Hematopoietic multipotent progenitor cell treated with erythropoietin and hydrocortisone succinate and interleukin-3 and kit ligand, for 4 days (in vitro differentiated cells): ENCODE measurements around the gene MAP3K15.

Experiments used
- DNase-seq: peaks from one replicate; pipeline ENCODE4 v3.0.0-alpha.2; 2015

The MAP3K15 gene

GRCh38 chrX:19514791-19515614 is at the start of gene MAP3K15:
MAP3K15 (minus strand) TSS chrX:19515508; CDS start chrX:19515261, 247 bp downstream.
- DNase-seq, result peak; percentile 55

- no peak for DNase-seq
These were observed 49.3 kb upstream of the MAP3K15 start for GRCh38 chrX:19564606-19565005.

DNA sequence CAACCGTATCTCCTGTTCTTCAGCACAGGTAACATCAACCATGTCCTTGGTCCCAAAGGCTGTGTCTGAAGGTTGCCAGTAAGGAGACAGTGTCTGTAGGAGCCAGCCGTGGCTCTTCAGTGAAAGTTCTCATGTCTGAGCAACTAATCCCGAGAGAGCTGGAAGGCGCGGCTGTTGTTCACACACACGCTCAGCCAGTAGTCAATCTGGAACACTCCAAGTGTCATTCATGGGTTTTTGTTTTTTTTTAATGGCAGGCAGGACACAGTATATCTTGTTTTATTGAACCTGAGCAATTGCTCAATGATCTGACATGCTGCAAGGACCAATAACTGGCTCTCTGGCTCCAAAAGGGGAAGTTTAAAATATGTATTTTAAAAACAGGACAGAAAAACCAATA is 48.4 kb upstream of the MAP3K15 start:
- DNase-seq, result peak; percentile 4

GRCh38 chrX:19563327-19563726 is 48.0 kb upstream of the MAP3K15 start:
- DNase-seq, result no peak

- no peak for DNase-seq
These were observed 45.3 kb upstream of the MAP3K15 start for GRCh38 chrX:19560611-19561010.

GRCh38 chrX:19557822-19558221 is 42.5 kb upstream of the MAP3K15 start:
- DNase-seq, result no peak

- no peak for DNase-seq
These were observed 40.9 kb upstream of the MAP3K15 start for GRCh38 chrX:19556202-19556601.

- no peak for DNase-seq
These were observed 40.4 kb upstream of the MAP3K15 start for GRCh38 chrX:19555683-19556082.

DNA sequence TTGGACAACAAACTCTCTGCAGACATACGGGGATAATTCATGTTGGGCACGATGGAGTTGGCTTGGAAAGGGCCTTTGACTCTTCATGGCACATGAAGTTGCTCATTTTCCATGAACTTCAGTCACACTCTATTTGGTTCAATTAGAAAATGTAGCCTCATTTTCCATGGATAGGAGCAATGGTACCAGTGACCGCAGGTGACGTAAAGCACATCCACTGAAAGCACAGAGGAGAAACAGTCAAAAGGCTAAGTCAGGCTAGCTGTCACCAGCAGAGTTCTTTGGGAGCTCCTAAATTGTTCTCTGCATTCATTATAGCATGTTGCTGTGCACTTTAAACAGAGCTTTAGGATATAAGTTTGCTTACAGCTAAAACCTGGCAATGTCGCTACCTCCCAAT is 39.9 kb upstream of the MAP3K15 start:
- no peak for DNase-seq

GRCh38 chrX:19554786-19555185 is 39.5 kb upstream of the MAP3K15 start:
- DNase-seq, result peak; percentile 38

DNA sequence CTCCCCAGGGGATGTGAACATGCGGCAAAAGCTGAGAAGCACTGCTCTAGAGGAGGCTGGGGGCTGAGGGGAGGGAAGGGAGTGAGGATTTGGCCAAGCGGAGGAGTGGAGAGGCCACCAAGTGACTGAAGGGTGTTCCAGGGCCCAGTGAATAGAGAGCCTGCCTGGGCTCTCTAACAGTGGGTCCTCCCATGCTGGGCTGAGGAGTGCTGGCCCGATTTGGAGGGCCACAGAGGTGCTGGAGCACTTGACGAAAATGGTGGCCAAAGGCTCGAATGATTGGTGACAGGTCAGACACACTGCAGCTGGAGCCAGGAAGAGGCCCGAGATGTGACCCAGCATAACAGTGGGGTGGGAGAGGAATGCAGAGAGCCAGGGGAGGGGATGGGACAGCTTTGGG is 37.5 kb upstream of the MAP3K15 start:
- no peak for DNase-seq

GRCh38 chrX:19549838-19550237 is 34.5 kb upstream of the MAP3K15 start:
- no peak for DNase-seq

DNA sequence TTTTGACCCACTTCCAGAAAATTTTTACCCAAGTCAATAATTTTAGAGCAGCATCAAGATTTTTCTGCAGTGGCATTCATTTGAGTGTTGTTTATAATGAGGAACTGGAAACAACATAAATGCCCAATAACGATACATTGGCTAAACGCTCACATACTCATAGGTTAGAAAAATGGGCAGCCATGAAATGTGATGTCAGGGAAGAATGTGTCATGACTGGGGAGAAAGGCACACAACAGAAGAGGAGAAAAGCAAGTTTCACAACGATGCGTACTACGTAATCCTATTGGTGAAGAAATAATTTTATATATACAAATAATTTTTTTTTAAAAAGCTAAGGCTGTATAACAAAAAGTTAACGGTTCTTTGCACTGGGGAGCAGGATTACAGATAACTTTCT is 33.6 kb upstream of the MAP3K15 start:
- DNase-seq, result no peak

DNA sequence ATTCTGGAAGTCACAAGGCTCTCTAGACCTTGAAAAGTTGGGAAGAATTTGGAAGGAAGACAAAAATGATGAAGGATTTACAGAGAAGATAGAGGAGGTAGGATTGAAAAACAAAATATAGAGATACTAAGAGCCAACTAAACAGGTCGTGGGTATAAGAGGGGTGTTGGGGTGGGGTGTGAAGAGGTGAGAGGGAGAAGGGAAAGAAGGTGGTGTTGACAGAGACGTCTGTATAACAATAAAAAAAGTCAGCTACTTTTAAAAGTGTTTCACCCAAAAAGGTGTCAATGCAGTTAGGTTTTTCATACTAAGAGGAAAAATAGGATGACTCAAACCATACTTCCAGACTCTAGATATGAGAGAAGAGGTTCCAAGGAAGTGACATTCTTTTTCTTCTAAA is 33.0 kb upstream of the MAP3K15 start:
- no peak for DNase-seq

DNA sequence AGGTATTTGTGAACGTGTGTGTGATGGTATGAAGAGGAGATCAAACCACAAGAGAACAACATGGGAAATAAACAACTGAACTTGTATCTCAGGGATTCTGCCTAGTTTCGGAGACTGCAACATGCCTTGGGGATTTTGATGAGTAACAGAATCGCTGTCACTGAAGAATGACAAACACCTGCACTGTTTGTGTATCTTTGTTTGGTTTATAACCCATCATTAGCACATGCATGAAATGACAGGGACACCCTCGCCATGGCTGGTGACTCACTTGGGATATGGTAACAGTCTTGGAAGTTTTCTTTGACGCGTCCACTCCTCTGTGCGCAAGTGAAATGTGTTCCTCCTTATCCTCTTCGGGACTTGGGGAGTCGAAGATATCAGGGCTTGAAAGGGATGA is 30.3 kb upstream of the MAP3K15 start:
- DNase-seq, result no peak

GRCh38 chrX:19544693-19545305 is 29.5 kb upstream of the MAP3K15 start:
- DNase-seq, result peak; percentile 67

GRCh38 chrX:19543951-19544381 is 28.7 kb upstream of the MAP3K15 start:
- no peak for DNase-seq

DNA sequence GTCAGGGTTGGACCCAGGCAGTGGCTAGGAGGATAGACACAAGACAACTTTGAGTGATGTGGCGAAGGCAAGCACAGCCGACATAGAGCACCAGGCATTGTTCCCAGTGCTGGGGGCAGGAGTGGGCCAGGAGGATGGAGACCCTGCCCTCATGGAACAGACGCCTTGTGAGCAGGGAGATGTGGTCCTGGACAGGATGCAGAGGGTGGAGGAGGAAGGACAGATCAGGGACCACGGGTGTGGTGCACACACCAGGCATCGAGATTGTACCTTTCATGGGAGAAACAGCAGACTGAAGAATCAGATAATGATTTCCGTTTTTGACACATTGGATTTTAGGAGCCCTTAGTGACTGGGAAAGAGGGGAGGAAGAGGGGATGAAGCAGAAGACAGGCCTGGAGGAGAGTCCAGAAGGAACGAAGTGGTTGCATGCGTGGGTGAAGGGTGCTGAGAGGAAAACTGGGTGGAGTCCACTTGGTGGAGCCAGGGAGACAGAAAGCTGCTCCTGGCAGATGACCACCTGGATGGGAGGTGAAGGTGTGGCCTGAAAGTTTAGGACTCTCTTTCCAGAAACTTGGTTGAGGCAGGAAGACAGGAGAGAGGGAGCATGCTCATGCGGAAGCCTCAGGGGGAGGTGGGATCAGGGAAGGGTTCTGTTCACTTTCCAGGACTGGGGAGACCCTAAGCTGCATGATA is 27.9 kb upstream of the MAP3K15 start:
- no peak for DNase-seq

DNA sequence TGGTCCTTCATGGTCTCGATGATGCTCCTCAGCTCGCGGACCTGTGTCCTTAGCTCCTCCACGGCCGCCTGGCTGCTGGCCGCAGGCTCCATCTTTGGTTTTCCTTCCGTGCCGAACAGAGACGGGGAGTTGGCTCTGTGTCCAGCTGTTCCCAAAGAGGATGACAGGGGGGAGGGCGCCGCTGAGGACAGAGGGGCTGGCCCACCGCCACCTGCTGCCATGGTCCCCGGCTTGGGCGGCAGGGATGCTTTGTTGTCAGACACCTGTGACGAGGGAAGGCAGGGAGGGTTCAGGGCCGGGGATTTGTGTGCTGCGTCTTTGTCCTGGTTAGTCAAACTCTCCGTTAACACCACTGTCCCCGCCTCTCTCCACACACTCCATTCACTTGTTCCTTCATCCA is 26.6 kb upstream of the MAP3K15 start:
- DNase-seq, result no peak

GRCh38 chrX:19541196-19541595 is 25.9 kb upstream of the MAP3K15 start:
- DNase-seq, result no peak

- no peak for DNase-seq
These were observed 24.8 kb upstream of the MAP3K15 start for GRCh38 chrX:19540076-19540475.

DNA sequence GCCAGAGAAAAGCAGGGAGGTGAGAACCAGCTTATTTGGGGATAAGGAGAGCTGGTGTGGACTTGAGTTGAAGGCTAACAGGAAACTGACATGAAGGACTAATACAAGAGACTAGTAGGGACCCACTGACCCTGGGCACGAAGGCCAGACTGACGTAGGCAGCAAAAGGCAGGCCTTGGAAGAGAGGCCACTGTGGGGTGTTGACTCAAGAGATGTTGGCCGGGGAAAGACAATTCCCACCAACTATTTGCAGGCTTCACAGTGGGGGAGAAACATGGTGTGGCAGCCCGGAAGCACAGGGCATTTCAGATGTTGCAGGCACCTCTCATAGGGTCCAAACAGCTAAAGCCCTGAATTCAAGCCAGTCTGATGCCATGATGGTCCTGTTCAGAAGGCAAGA is 24.4 kb upstream of the MAP3K15 start:
- DNase-seq, result no peak

GRCh38 chrX:19535476-19535875 is 20.2 kb upstream of the MAP3K15 start:
- DNase-seq, result peak; percentile 59

GRCh38 chrX:19532709-19533108 is 17.4 kb upstream of the MAP3K15 start:
- DNase-seq, result no peak
